HG03064 (cell line): Measurements from ENCODE around the gene SH3RF3.
"Not testable (repeated sequence)": the region's sequence is repeated elsewhere in the genome, so short reads cannot be mapped to it uniquely, and the experiment has no call there.

Source experiments
- ATAC-seq: cut with Tn5 transposase; IDR thresholded peaks from one replicate; pipeline ENCODE4 v1.9.1; 2021; ENCODE audit warnings: low read depth; ENCODE audit not compliant: unreplicated experiment

SH3RF3 gene

DNA sequence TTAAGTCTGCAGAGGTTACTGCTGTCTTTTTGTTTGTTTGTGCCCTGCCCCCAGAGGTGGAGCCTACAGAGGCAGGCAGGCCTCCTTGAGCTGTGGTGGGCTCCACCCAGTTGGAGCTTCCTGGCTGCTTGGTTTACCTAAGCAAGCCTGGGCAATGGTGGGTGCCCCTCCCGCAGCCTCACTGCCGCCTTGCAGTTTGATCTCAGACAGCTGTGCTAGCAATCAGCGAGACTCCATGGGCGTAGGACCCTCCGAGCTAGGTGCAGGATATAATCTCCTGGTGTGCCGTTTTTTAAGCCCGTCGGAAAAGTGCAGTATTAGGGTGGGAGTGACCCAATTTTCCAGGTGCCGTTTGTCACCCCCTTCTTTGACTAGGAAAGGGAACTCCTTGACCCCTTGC, 11.8 kb upstream of the SH3RF3 start:
- ATAC-seq: not testable (repeated sequence)

DNA sequence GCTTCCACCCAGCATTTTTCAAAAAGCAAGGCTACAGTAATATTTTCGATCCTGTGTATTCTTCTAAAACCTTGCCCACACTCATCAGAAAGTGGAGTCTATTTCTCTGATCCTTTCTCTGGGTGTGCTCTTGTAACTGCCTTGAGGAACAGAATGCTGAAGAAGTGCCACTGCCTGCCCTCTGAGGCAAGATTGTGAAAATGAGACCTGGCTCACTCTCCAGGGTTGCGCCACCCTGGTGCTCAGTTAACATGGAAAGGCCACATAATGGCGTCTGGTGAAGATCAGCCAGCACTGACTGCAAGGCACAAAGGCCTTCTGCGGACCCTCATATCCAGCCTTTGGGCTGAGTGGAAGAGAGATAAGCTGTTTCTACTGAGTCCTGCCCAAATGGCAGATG, 11.2 kb upstream of the SH3RF3 start:
- ATAC-seq: no peak

DNA sequence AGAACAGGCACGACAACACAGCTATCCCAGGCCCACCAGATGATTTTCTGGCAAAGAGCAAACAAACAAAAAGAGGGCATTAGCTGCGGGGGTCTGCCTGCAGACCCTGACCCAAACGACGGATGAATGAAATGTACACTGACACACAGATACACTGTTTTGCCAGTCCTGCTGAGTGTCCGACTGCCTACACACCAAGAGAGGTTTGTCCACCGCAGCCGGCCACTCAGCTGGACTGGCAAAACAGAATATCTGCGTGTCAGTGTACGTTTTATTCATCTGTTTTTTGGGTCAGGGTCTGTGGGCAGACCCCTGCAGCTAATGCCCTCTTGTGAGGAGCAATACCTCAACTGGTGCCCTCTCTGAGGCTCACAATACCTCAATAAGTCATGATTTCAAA, 10.7 kb upstream of the SH3RF3 start:
- no peak for ATAC-seq

DNA sequence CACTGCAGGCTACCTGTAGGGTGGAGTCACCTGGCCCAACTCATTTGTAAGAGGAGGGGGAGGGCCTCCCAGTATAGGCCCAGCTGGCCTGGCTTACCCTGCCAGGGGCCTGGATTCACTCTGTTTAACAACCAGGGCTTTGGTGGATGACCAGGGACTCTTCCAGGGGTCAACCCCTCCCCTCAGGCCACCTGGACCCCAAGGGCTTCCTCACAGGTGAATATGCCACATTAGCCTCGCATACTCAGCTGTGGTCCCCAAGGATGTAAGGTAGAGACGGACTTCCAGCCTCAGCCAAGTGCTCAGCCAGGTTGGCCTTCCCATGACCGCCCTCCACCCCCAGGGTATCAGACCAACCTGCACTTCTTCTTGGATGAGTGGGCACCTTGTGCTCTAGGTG, 8.8 kb upstream of the SH3RF3 start:
- ATAC-seq: no peak

DNA sequence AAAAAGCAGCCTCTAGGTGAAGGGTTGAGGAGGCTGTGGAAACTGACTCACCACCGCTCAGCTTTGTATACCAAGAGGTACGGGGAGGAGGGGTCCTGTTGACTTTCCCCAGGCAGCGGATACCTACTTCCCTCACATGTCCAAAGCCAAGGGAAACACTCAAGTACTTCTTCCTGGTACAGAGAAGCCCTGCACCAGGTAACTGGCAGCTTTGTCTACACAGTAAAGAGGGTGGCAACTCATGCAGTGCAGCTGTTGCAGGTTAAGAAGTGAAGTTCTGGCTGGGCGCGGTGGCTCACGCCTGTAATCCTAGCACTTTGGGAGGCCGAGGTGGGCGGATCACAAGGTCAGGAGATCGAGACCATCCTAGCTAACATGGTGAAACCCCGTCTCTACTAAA, 8.3 kb upstream of the SH3RF3 start:
- not testable (repeated sequence) for ATAC-seq

DNA sequence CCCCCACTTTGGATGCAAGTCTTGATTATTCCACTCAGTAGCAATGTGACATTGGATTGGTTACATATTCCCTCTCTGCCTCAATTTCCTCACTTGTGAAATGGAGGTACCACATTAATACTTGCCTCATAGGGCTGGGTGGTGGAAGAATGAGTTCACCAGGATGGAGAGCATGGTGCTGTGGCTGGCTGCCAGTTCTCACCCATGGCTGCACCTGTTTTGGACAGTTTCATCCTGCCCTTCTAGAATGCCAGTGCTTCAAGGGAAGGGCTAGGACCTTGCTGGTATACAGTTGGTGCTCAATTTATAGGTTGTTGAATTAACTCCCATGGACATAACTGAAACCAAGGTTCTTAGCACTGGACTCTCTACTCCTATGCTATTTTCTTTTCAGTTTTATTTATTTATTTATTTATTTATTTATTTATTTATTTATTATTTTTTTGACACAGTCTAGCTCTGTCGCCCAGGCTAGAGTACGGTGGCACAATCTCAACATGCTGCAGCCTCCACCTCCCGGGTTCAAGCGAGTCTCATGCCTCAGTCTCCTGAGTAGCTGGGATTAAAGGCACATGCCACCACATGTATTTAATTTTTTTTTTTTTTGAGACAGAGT, 5.3 kb upstream of the SH3RF3 start:
- ATAC-seq: no peak

DNA sequence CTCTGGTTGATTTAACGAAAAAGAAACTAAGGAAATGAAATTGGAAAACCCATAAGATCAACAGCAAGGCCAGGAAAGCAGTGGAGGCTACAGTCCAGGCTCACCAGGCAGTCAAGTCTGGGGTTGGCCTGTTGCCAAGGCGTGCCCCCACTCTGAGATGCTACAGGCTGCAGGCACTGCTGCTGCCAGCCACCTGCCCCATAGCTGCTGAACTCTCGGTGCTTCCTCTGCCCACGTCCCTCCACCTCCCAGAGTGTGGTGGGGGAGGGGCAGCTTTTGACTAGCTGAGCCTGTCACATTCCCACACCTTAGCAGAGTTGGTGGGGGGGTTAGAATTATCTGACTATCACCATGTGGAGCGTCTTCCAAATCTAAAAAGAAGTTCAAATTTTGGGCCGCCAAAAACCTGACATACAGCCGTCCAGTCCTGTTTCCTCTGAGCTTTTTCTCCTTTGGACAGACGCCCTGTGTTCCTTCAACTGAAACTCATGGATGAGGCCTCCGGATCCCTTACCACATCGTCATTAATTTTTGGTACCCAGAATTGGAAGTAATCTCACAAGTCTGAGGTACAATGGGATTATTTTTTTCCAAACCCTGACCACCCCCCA, 3.9 kb upstream of the SH3RF3 start:
- no peak for ATAC-seq

DNA sequence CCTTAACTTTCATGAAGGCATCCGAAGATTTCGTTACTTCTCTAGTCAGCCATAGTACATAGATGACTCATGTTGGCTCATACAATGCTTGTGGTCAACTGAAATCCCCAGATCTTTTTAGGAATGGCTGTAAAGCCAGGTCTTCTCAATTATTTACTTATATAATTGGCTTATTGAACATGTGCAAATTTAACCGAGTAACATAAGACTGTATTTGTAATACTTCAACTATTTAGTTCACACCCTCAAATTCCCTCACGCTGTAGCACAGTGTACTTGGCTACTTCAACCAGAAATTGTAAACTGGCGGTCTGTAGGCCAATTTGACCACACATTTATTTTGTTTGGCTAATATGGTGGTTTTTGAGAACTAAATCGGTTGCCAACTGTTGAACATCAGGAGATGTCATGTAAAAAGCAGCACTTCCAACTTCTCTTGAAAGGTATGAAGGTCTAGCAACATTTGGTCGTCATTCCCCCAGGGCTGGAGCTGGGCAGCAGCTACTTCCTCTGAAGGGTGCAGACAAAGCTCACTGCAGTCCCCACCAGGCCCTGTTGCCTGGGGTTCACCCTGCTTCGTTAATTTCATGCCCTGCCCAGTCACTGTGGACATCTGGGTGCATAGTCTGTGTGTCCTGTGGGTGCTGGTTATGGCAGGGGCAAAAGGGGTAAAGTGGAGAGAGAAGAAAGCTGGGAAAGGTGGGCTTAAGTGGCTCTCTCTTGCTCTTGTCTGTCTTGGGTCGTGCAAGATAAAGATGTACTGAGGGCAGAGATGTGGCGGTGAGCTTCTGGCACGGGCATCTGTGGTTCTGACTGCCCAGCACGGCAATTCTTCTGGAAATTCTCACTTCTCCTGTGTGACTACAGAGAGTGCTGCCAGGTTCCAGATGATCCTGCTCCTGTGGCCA, 3.2 kb upstream of the SH3RF3 start:
- no peak for ATAC-seq

DNA sequence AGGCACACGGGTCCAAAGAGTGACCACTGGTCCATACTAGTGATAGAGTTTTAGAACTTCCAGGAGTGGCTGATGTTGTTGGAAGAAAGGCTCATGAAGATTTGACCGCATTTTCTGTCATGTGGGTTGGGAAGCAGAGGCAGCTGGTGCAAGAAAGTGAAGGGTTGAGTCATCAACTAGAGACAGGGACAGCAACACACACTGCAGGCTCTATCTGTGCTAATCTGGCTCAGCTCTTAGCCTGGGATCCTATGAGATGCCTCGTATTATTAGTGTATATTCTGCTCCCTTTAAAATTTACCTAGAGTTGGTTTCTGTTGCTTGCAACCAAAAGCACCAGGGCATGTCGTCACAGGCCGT, 2.5 kb upstream of the SH3RF3 start:
- no peak for ATAC-seq

DNA sequence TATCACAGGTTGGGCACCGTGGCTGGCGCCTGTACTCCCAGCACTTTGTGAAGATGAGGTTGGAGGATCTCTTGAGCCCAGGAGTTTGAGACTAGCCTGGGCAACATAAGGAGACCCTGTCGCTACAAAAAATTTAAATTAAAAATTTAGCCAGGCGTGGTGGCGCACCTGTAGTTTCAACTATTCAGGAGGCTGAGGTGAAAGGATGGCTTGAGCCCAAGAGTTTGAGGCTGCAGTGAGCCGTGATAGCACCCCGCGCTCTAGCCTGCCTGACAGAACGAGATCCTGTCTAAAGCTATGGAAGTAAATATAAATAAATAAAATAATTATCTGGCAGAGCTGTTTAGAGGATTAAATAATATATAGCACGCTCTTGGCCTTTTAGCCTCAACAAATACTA, 1.4 kb upstream of the SH3RF3 start:
- no peak for ATAC-seq

DNA sequence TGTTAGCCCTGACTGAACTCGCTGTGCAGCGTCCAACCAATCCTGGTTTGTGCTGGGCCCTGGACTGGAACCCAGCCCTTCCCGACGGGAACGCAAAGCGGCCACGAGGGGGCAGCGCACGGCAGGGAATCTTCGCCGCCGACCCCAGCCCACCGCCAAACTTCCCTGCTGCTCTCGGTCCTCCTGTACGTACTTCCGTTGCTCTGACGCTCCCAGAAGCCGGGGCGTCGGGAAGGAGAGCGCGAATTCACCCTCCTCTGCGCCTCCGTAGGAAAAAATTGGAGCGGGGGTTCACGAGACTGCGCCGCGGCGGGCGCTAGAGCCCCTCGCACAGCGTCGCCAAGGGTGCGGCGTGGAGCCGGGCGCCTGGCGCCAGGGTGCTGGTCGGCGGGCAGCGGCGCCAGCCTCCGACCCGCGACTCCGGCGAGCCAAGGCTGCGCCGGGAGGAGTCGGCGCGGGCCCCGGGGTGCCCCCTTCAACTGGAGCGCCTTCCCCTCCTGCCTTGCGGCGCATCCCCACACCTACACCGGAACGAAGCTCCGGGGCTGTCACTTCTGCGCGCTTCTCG, 873 bp upstream of the SH3RF3 start:
- ATAC-seq: no peak

DNA sequence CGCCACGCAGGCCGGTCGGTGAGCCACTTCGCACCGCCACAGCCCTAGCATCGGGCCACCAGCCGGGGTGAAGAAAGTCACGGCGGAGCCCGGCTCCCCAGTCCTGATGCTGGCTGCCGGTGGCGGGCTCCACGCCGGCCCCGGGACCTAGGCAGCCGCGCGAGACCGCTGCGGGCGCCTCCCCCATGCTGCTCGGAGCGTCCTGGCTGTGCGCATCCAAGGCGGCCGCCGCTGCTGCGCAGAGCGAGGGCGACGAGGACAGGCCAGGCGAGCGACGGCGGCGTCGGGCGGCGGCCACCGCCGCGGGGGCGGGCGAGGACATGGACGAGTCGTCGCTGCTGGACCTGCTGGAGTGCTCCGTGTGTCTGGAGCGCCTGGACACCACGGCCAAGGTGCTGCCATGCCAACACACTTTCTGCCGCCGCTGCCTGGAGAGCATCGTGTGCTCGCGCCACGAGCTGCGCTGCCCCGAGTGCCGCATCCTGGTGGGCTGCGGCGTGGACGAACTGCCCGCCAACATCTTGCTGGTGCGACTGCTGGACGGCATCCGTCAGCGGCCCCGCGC, 433 bp downstream of the SH3RF3 start:
- ATAC-seq: no peak

DNA sequence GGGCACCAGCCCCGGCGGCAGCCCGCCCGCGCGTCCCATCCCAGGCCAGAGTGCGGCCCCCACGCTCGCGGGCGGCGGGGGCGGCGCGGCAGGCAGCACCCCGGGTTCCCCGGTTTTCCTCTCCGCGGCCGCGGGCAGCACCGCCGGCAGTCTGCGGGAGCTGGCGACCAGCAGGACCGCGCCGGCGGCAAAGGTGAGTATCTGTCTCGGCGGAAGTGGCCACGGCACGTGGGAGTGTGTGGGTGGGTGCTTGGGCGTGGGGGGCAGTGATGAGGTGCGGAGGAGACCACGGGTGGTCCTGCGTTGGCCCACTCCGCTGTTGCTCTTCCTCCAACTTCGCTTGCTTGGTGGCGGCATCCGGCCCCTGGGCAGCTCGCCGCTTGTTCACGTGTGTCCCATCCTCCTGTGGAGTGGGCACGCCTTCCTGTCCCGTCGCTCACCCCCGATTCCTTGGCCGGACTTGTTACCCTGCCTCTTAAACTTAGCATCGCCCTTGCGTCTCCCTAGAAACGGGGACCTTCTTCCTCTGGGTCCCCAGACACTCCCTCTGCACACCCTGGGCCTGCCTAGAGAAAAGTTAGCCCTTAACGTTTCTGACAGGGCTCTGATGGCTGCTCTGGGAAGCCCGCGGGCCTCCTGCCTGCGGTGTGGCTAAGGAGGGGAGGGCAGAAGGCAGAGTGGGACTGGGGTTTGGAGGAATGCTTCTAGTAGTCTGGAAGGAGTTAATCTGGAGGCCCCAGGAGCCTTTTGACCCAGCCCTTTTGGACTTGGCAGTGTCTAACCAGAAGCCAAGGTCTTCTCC, 1.1 kb downstream of the SH3RF3 start:
- ATAC-seq: no peak

DNA sequence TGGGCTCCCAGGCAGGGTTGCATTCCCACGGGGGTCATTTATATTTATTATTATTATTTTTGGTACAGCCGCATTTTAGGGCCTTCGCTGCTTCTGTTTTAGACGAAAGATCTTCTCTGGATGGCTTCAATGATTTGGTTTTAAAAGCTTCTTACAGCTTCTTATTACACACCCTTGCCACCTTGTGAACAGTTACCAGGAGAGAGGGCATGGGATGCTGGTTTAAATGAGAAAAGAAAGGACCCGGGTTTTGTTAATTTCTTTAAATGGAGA, 1.7 kb downstream of the SH3RF3 start:
- ATAC-seq: no peak

DNA sequence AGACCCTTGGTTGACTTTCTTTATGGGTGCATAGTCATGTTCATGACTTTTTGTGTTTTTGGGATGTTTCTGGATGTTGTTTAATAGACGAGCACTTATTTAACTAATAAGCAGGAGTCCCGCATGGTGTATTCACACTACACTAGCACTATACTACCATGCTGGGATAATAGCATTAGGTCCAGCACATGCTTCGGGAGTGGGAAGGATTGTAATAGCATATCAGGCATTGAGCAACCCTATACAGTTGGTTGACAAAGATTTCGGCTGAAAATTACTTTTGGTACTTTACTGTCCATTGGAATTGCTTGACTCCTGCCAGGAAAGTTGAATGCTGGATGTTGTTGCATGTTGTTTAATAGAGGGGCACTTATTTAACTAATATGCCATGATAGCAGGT, 2.8 kb downstream of the SH3RF3 start:
- no peak for ATAC-seq

DNA sequence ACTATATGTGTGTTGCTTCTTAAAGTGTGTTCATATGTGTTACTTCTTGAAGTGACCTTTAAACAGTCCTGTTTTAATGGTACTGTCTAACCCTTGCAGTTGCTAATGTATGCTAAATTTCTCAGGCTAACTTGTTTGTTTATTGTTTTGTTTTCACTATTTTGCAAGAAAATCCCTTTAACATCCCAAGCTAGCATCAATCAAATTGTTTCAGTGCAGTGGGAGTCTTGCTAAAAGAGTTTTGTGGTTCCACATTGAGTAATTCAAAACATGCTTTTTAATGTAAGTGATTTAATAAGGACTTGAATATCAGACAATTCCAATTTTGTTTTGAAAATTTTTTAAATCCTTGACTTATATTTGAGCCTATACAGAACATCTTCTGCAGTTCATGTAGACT, 3.6 kb downstream of the SH3RF3 start:
- ATAC-seq: no peak

DNA sequence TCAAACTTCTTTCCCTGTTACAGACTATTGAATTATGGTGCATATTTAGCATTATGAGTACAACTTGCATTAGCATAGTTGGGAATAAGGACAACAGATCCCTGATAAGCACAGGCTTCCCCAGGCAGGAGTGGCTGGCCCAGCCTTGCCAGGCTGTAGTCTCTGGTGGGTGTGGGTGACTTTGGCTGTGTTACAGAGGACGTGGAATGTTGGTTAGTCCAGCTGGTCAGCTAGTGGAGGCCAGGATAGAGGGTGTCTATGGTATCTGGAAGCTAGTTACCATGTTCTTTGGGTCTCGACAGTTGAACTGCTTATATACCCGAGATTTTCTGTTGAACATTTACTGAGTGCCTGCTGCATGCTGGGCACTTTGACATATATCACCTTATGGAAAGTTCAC, 4.7 kb downstream of the SH3RF3 start:
- no peak for ATAC-seq

DNA sequence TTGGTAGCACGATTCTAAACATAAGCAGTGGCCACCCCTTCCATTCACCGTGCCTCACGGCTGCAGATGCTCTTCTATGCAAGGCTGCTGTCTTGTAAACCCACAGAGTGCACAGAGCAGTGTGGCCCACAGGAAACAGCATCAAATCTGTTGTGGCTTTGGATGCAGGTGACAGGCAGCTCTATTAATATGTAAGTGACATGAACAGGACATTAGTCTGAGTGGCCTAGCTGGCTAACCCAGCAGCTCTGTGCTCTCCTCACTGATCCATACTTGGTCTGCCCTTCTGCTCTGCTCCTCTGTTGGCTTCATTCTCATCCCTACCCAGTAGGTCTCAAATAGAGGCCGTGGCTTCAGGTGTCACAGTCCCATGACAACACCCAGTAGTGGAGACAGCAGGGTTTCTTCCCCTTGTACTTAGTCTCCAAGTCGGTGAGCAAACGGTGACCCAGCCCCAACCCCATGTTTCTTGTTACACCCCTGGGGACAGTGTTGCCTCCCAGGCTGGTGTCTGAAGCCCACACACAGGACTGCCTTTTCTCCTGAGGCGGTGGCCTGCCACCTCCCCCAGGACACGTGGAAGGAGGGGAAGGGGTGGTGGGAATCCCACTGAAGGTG, 5.8 kb downstream of the SH3RF3 start:
- ATAC-seq: peak; percentile 74

DNA sequence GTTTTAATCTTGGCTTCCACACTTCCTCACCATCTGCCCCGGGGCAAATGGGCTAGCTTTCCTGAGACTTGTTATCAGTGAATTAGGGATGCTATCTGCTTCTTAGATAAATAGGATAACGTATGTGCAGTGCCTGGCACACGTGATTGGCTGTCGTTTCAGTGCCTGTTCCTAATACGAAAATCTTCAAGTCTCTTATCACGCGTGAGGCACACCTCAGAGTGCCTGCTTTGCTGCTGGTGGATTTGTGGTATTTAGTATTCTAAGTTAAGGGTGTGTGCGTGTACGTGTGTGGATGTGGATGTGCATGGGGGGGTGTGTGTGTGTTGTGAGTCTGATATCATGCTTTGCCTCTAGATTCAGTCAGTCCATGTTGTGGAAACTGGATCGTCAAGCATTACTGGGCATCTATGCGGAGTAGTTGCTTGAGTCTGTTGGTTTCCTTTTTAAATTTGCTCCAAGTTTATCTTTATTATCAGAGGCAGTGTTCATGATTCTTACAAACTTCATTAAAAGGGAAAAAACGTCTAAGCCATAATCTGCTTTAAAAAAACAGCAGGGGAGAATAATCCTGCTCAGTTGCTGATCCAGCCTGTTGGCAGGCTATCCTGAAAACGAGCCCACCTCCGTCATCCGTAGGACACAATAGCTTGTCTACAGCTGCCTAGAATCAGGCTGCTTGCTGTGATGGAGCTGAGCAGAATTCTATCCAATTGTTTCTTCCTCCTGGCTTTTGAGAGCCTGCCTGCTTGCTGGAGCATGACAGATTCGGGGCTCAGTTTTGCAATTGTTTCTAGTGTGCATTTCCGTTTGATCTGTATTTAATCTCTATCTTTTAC, 6.6 kb downstream of the SH3RF3 start:
- no peak for ATAC-seq
